Measurements from ENCODE around the gene SPATC1L.
A peak's percentile ranks its signal among the peaks of the same experiment; 100 is the strongest.

Gene SPATC1L

GRCh38 chr21:46153247-46154154, 30.8 kb downstream of the SPATC1L start:
- peak; percentile 91 for ATAC-seq
- no peak for TF ChIP-seq CSDC2 (CRISPR knock-in tag; IDR thresholded peaks at IDR 0.05)
- no peak for TF ChIP-seq PPARA (CRISPR knock-in tag; IDR thresholded peaks at IDR 0.05; ENCODE audit: borderline replicate concordance)
- no peak for TF ChIP-seq RARB (CRISPR knock-in tag; IDR thresholded peaks at IDR 0.05)
- no peak for TF ChIP-seq ARNTL (CRISPR knock-in tag; IDR thresholded peaks at IDR 0.05; ENCODE audit: borderline replicate concordance, low read depth)
- no peak for TF ChIP-seq TOX (CRISPR knock-in tag; IDR thresholded peaks at IDR 0.05; ENCODE audit: borderline replicate concordance)
- TF ChIP-seq BACH2 (CRISPR knock-in tag; IDR thresholded peaks at IDR 0.05; ENCODE audit: borderline replicate concordance), result no peak
- no peak for TF ChIP-seq ZFP3 (CRISPR knock-in tag; IDR thresholded peaks at IDR 0.05)
- no peak for TF ChIP-seq POU6F1 (CRISPR knock-in tag; IDR thresholded peaks at IDR 0.05; ENCODE audit: borderline replicate concordance, low read depth)
- TF ChIP-seq GLIS3 (CRISPR knock-in tag; IDR thresholded peaks at IDR 0.05), result no peak
- no peak for TF ChIP-seq CSRNP3 (CRISPR knock-in tag; IDR thresholded peaks at IDR 0.05)
- TF ChIP-seq ZNF8 (CRISPR knock-in tag; IDR thresholded peaks at IDR 0.05), result no peak
- no peak for TF ChIP-seq ZC3H10 (CRISPR knock-in tag; IDR thresholded peaks at IDR 0.05)
- no peak for TF ChIP-seq TSHZ2 (CRISPR knock-in tag; IDR thresholded peaks at IDR 0.05)
- TF ChIP-seq ZFP30 (CRISPR knock-in tag; IDR thresholded peaks at IDR 0.05), result no peak
- TF ChIP-seq CREB5 (CRISPR knock-in tag; IDR thresholded peaks at IDR 0.05; ENCODE audit: low read depth), result no peak
- no peak for TF ChIP-seq OSR1 (CRISPR knock-in tag; IDR thresholded peaks at IDR 0.05)

- peak; percentile 38 for ATAC-seq
- no peak for TF ChIP-seq ZNF70 (CRISPR knock-in tag; IDR thresholded peaks at IDR 0.05)
- TF ChIP-seq ISL1 (CRISPR knock-in tag; IDR thresholded peaks at IDR 0.05), result no peak
- TF ChIP-seq CREB5 (CRISPR knock-in tag; IDR thresholded peaks at IDR 0.05; ENCODE audit: low read depth), result no peak
- no peak for TF ChIP-seq RARB (CRISPR knock-in tag; IDR thresholded peaks at IDR 0.05)
- TF ChIP-seq OSR1 (CRISPR knock-in tag; IDR thresholded peaks at IDR 0.05), result no peak
- TF ChIP-seq POU6F1 (CRISPR knock-in tag; IDR thresholded peaks at IDR 0.05; ENCODE audit: borderline replicate concordance, low read depth), result no peak
- TF ChIP-seq BACH2 (CRISPR knock-in tag; IDR thresholded peaks at IDR 0.05; ENCODE audit: borderline replicate concordance), result no peak
- TF ChIP-seq ZNF8 (CRISPR knock-in tag; IDR thresholded peaks at IDR 0.05), result no peak
- TF ChIP-seq CSRNP3 (CRISPR knock-in tag; IDR thresholded peaks at IDR 0.05), result no peak
- no peak for TF ChIP-seq ZC3H10 (CRISPR knock-in tag; IDR thresholded peaks at IDR 0.05)
- no peak for TF ChIP-seq ZNF565 (CRISPR knock-in tag; conservative IDR thresholded peaks at IDR 0.05; ENCODE audit: low read depth)
- no peak for TF ChIP-seq ARNTL (CRISPR knock-in tag; IDR thresholded peaks at IDR 0.05; ENCODE audit: borderline replicate concordance, low read depth)
- no peak for TF ChIP-seq TSHZ2 (CRISPR knock-in tag; IDR thresholded peaks at IDR 0.05)
- TF ChIP-seq TOX (CRISPR knock-in tag; IDR thresholded peaks at IDR 0.05; ENCODE audit: borderline replicate concordance), result no peak
These were observed 31.4 kb downstream of the SPATC1L start for GRCh38 chr21:46152927-46153246.
